Renal cortex interstitium (tissue), 11 donors: ENCODE data around the gene PDYN. TPM values are rescaled to one million over a fixed set of nuclear protein-coding genes. Genes with fewer than 3 reads are reported as not detected.

Experiments
- DNase-seq, 11 donors: peaks; one replicate each; pipeline ENCODE4 v3.0.0-alpha.2; 2013; ENCODE audit warnings: low read depth in 9 of 11, low spot score in 4 of 11; ENCODE audit errors: extremely low read depth in 1 of 11
- polyA plus RNA-seq, 3 donors: library from polyadenylated mRNA; unstranded; fragments of 120-200 nt; gene quantifications; one replicate each; pipeline ENCODE4 v1.2.1, GENCODE V29; 2013; ENCODE audit not compliant: insufficient read length in 3 of 3

PDYN gene
- polyA plus RNA-seq, 3 donors: 0.24 to 0.56 (median 0.46) TPM

- no peak for DNase-seq
Observed at GRCh38 chr20:1997483-1998192, 3.8 kb upstream of the PDYN start.

GRCh38 chr20:1995531-1996310 is 1.9 kb upstream of the PDYN start:
- DNase-seq: no peak

GRCh38 chr20:1994627-1995026 is 769 bp upstream of the PDYN start:
- no peak for DNase-seq

- DNase-seq: no peak
Observed at GRCh38 chr20:1992359-1993110, 1.3 kb downstream of the PDYN start.

GRCh38 chr20:1987826-1988225 is 6.0 kb downstream of the PDYN start:
- no peak for DNase-seq

- no peak for DNase-seq
Observed at GRCh38 chr20:1983301-1983700, 10.6 kb downstream of the PDYN start.

GRCh38 chr20:1982686-1983085 is 11.2 kb downstream of the PDYN start:
- no peak for DNase-seq

GRCh38 chr20:1979106-1979778 is 14.6 kb downstream of the PDYN start:
- no peak for DNase-seq

- no peak for DNase-seq
Observed at GRCh38 chr20:1975291-1975690, 18.6 kb downstream of the PDYN start.

GRCh38 chr20:1973601-1974440 is 20.0 kb downstream of the PDYN start:
- DNase-seq: no peak

GRCh38 chr20:1971893-1972586 is 21.8 kb downstream of the PDYN start:
- no peak for DNase-seq

GRCh38 chr20:1968964-1969363 is 24.9 kb downstream of the PDYN start:
- DNase-seq: no peak

GRCh38 chr20:1965520-1966351 is 28.1 kb downstream of the PDYN start:
- DNase-seq: peak; percentile 32 to 58 (median 49)

GRCh38 chr20:1964659-1965405 is 29.0 kb downstream of the PDYN start:
- no peak for DNase-seq

GRCh38 chr20:1964061-1964460 is 29.8 kb downstream of the PDYN start:
- DNase-seq: no peak

- DNase-seq: no peak
Observed at GRCh38 chr20:1961374-1961773, 32.5 kb downstream of the PDYN start.
